Smooth muscle cell (in vitro differentiated cells): Measurements from ENCODE around the gene CNTNAP2. TPM values are rescaled to one million over a fixed set of nuclear protein-coding genes. Genes with fewer than 3 reads are reported as not detected.

ENCODE experiments used
- DNase-seq: peaks from one replicate; lab custom pipeline; 2025; ENCODE audit not compliant: unreplicated experiment; lab: John Stamatoyannopoulos, UW
- H2AFZ ChIP-seq: fragments of 200-600 bp; sonication (generic); 2 replicates; pipeline ENCODE4 v1.6.0; 2016; ENCODE audit warnings: antibody characterized with exemption, low read depth, mild to moderate bottlenecking
- H3F3A ChIP-seq: fragments of 200-600 bp; sonication (generic); 2 replicates; pipeline ENCODE4 v1.6.0; 2017; ENCODE audit warnings: antibody characterized with exemption, low read depth
- H3K27ac ChIP-seq: fragments of 200-600 bp; sonication (generic); 2 replicates; pipeline ENCODE4 v1.5.1; 2016; ENCODE audit warnings: low read depth, mild to moderate bottlenecking
- H3K27me3 ChIP-seq: fragments of 200-600 bp; sonication (generic); 2 replicates; pipeline ENCODE4 v1.6.1; 2016; ENCODE audit warnings: low read depth, mild to moderate bottlenecking
- H3K36me3 ChIP-seq: fragments of 200-600 bp; sonication (generic); 2 replicates; pipeline ENCODE4 v1.5.1; 2016; ENCODE audit warnings: low read depth
- H3K4me1 ChIP-seq: fragments of 200-600 bp; sonication (generic); 2 replicates; pipeline ENCODE4 v1.5.1; 2016; ENCODE audit warnings: low read depth
- H3K4me2 ChIP-seq: fragments of 200-600 bp; sonication (generic); 2 replicates; pipeline ENCODE4 v1.6.0; 2016; ENCODE audit warnings: mild to moderate bottlenecking
- H3K4me3 ChIP-seq: fragments of 200-600 bp; sonication (generic); 2 replicates; pipeline ENCODE4 v1.5.1; 2016; ENCODE audit warnings: mild to moderate bottlenecking
- H3K79me2 ChIP-seq: fragments of 200-600 bp; sonication (generic); 2 replicates; pipeline ENCODE4 v1.6.0; 2016; ENCODE audit warnings: low read depth, mild to moderate bottlenecking
- H3K9ac ChIP-seq: fragments of 200-600 bp; sonication (generic); 2 replicates; pipeline ENCODE4 v1.6.0; 2016; ENCODE audit warnings: low read depth
- H3K9me3 ChIP-seq: fragments of 200-600 bp; sonication (generic); replicated peaks from 2 replicates; pipeline ENCODE4 v1.5.1; 2016; ENCODE audit warnings: low read depth
- H4K20me1 ChIP-seq: fragments of 200-600 bp; sonication (generic); 2 replicates; pipeline ENCODE4 v1.6.0; 2016; ENCODE audit warnings: low read depth
- CTCF ChIP-seq: fragments of 200-600 bp; sonication (generic); IDR thresholded peaks from 2 replicates; pipeline ENCODE4 v1.5.1; 2017; ENCODE audit warnings: borderline replicate concordance, mild to moderate bottlenecking, antibody characterized with exemption; ENCODE audit not compliant: insufficient read depth, poor library complexity, severe bottlenecking
- WGBS: methylation state at CpG from one replicate; pipeline ENCODE4 v1.1.7; 2016; ENCODE audit warnings: low lambda C conversion rate; 5-methylcytosine and 5-hydroxymethylcytosine counted together
- polyA plus RNA-seq: library from polyadenylated mRNA; unstranded; fragments of >200 nt; fragmentation: Nextera tagmentation; extraction: Ambion mirVana; gene quantifications from 2 replicates; pipeline ENCODE4 v1.2.1, GENCODE V29; 2016
- total RNA-seq: library from RNA; depleted of rRNA; stranded (reverse); fragments of >200 nt; gene quantifications from 2 replicates; pipeline ENCODE4 v1.2.3, GENCODE V29; 2014

The CNTNAP2 gene
- total and polyA plus RNA-seq, 2 experiments from 2014 or later: 1.7 to 9.0 TPM

GRCh38 chr7:148149730-148150129 is 2033.1 kb downstream of the CNTNAP2 start:
- H2AFZ ChIP-seq: no peak overlapping the region
- no peak overlapping the region for H3K9ac ChIP-seq
- no peaks in the 10 kb centered on the region for H3K4me1 ChIP-seq
- 94% methylated on average over 3 of the region's 3 CpGs for WGBS
- H4K20me1 ChIP-seq: no peaks in the 10 kb centered on the region
- no peaks in the 10 kb centered on the region for H3K36me3 ChIP-seq
- no peaks in the 10 kb centered on the region for H3K79me2 ChIP-seq
- DNase-seq: no peak
- H3K27me3 ChIP-seq: no peaks in the 10 kb centered on the region
- no peak for TF ChIP-seq CTCF
- H3K4me2 ChIP-seq: no peak overlapping the region
- no peak overlapping the region for H3K27ac ChIP-seq
- H3F3A ChIP-seq: peaks cover 4% of the 10 kb centered on the region
- H3K4me3 ChIP-seq: no peak overlapping the region
- H3K9me3 ChIP-seq: no peaks in the 10 kb centered on the region

DNA sequence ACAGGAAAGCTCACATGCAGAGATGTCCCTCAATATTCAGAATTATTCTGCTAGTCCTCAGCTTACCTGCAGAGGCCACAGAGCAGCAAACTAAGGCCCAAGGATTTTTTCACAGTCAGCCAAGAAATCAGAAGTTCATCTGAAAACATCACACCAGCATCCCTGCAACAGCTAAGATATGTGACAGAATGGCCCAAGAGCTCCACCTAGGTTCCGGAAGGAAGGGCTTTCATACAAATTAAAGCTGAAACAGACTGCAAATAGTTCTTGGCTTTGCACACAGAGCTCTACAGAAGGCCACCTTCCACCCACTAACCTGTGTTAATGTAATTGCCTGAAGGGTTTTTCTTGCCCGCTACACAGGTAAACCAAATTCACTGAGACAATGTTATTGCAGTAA is 2035.2 kb downstream of the CNTNAP2 start:
- H3K9ac ChIP-seq: no peak overlapping the region
- no peaks in the 10 kb centered on the region for H3K9me3 ChIP-seq
- H3K4me3 ChIP-seq: no peak overlapping the region
- H3K4me1 ChIP-seq: peaks cover 9% of the 10 kb centered on the region
- H3F3A ChIP-seq: peaks cover 16% of the 10 kb centered on the region
- H3K79me2 ChIP-seq: no peaks in the 10 kb centered on the region
- H3K4me2 ChIP-seq: no peak overlapping the region
- H2AFZ ChIP-seq: no peak overlapping the region
- no peaks in the 10 kb centered on the region for H3K36me3 ChIP-seq
- WGBS: 83% methylated on average over 2 of the region's 2 CpGs
- no peak for DNase-seq
- no peaks in the 10 kb centered on the region for H3K27me3 ChIP-seq
- H3K27ac ChIP-seq: no peak overlapping the region
- no peak for TF ChIP-seq CTCF
- no peaks in the 10 kb centered on the region for H4K20me1 ChIP-seq

- Histone ChIP-seq H2AFZ (peak overlapping the region; percentile 15), H3K79me2 (no peaks in the 10 kb centered on the region), H3K27me3 (no peaks in the 10 kb centered on the region), H3F3A (peaks cover 19% of the 10 kb centered on the region), H3K27ac (peak overlapping the region; percentile 97), H4K20me1 (no peaks in the 10 kb centered on the region), H3K4me2 (peak overlapping the region; percentile 14), H3K4me1 (peaks cover 9% of the 10 kb centered on the region), H3K9me3 (no peaks in the 10 kb centered on the region), H3K36me3 (no peaks in the 10 kb centered on the region), H3K9ac (no peak overlapping the region), H3K4me3 (no peak overlapping the region)
- WGBS: 70% methylated on average over 6 of the region's 6 CpGs
- no peak for TF ChIP-seq CTCF
- DNase-seq: no peak
These were observed 2037.1 kb downstream of the CNTNAP2 start for GRCh38 chr7:148153616-148154284.

GRCh38 chr7:148155000-148155399 is 2038.4 kb downstream of the CNTNAP2 start:
- Histone ChIP-seq H3K79me2 (no peaks in the 10 kb centered on the region), H3K36me3 (no peaks in the 10 kb centered on the region), H3K4me2 (peak overlapping the region; percentile 14), H3K27ac (peak overlapping the region; percentile 97), H4K20me1 (no peaks in the 10 kb centered on the region), H3K4me1 (peaks cover 9% of the 10 kb centered on the region), H3K9ac (peak overlapping the region; percentile 74), H3K27me3 (no peaks in the 10 kb centered on the region), H3F3A (peaks cover 19% of the 10 kb centered on the region), H3K9me3 (no peaks in the 10 kb centered on the region), H2AFZ (no peak overlapping the region), H3K4me3 (no peak overlapping the region)
- no peak for TF ChIP-seq CTCF
- no peak for DNase-seq
- WGBS: 23% methylated on average over 9 of the region's 9 CpGs
